GM19025 (cell line): ENCODE measurements around the gene SSTR3.
"Not testable (repeated sequence)": the region's sequence is repeated elsewhere in the genome, so short reads cannot be mapped to it uniquely, and the experiment has no call there.

Source experiments
- ATAC-seq: cut with Tn5 transposase; IDR thresholded peaks from one replicate; pipeline ENCODE4 v1.9.1; 2021; ENCODE audit warnings: mild to moderate bottlenecking, low read depth, moderate library complexity; ENCODE audit not compliant: unreplicated experiment

Gene SSTR3

DNA sequence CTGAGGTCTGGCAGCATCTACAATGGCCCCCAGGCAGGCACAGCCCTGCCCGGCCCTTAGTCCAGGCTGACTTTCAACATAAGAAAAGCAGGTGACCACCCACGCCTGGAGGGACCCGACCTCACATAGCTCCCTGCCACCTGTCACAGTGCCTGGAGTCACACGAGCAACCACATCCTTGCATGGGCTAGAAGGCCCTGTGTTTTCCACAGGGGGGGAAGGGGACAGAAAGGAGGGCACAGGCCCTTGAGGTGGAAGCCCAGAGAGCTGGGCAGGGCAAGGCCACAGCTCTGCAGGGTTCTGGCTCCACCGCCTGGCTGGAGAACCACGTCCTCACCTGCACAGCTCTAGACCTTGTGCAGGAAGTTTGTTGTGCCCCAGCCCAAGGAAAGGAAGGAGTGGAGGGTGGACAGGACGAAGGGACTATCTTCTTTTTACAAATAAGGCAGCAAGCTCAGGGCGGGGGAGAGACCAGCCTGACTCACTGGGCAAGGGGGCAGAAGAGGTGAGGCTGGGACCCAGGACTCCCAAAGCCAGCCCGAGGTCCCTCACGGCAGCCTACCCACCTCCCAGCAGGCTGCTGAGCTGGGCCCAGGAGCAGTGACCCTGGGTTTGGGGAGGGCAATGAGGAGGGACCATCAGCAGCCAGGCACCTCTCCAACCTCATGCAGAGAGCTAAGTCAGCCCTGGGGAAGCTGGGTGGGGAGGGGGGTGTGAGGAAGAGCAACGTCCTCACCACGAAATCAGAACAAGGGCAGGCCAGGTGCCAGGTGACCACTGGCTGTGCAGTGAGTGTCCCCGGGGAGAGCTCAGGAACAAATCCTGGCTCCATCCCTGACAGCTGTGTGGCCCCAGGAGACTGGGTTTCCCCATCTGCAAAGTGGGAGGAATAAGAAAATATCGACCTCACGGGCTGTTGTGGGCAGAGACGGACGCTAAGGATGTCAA is 28.6 kb downstream of the SSTR3 start:
- no peak for ATAC-seq

DNA sequence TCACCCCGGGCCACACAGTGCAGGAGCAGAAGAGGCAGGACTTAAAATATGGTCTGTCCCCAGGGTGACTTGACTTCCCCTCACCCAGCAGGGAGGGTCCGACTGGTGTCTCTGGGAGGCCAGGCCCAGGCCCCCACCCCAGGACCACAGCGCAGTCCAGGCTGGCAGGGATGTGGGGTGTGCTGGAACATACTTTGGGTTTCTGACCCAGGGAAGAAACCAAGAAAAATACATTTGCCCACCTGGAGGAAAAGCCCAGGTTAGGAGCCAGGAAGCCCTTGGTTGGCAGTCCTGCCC is 29.4 kb downstream of the SSTR3 start:
- ATAC-seq: no peak

DNA sequence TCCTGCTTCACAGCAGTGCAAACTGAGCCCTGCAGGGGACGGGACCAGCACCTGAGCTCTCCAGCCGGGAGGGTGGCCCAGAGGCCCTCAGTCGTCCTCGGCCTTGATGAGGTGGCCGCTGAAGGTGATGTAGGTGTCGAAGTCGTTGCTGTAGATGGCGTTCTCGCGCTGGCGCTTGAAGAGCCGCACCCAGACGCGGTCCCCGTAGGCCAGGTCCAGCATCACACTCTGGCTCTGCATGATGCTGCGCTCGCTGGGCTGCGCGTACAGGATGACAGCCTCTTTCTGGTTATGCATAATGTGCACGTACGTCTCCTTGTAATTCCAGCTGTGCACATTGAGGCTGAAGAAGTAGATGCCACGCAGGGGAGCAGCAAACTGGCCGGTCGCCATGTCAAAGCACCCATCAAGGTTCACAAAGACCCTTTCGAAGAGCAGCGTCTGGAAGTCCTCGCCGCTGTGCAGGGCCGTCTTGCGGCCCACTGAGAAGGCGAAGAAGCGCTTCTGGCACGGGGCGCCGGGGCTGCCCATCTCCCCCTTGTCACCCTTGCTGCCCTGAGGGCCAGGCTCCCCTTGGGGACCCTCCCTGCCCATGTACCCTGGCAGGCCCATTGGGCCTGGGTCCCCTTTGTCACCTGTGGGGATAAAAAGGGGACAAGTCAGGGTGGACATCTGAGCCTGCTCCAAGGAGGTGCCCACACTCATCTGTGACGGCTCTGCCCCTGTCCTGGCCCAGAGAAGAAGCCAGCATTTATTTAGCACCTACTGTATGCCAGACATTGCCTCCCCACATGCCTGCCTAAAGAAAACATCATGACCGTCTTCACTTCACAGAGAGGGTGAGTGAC is 30.0 kb downstream of the SSTR3 start:
- no peak for ATAC-seq

DNA sequence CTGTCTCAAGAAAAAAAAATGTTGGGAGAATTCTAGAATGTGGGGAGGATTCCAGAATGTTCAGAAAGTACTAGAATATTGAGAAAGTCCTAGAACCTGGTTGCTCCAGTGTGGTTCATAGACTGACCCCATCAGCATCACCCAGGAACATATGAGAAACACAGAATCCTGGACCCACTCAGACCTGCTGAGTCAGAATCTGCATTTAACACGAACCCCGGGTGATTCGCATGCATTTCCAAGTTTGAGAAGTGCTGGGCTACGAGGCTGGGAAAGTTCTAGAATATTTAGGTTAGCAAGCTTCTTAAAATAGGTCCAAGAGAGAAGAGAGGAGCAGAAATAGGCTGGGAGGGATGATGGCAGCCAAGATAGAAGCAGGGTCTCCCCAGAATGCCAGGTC is 30.6 kb downstream of the SSTR3 start:
- ATAC-seq: no peak

DNA sequence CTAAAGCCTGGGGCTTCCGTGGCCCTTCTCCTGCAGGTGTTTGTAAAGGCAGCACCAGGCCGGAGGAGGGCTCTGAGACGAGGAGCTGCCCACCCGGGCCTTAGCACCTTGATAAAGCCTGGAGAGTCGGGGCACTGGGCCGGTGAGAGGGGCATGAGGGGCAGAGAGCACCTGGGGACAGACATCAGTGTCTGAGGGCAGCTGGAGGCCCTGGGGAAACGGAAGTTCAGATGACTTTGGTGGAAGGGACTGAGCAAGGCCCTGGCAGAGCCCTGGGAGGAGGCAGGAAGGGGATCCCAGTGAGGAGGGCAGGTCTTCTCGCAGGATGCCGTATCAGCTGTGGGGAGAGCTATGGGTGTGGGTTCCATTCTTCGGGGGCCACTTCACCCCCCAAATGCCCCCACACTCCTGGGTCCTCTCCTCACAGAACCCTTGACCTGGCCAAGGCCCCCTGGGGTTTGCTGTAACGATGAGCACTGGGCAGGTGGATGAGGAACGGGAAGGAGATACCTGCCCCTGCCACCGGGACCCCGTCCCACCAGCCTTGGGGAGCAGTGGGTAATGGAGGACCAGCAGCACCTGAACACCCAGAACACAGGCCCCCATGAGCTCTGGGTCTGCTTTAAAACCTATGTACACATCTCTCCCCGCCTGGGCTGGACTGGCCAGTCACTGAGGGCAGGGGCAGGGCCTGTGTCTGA is 31.6 kb downstream of the SSTR3 start:
- ATAC-seq: no peak

DNA sequence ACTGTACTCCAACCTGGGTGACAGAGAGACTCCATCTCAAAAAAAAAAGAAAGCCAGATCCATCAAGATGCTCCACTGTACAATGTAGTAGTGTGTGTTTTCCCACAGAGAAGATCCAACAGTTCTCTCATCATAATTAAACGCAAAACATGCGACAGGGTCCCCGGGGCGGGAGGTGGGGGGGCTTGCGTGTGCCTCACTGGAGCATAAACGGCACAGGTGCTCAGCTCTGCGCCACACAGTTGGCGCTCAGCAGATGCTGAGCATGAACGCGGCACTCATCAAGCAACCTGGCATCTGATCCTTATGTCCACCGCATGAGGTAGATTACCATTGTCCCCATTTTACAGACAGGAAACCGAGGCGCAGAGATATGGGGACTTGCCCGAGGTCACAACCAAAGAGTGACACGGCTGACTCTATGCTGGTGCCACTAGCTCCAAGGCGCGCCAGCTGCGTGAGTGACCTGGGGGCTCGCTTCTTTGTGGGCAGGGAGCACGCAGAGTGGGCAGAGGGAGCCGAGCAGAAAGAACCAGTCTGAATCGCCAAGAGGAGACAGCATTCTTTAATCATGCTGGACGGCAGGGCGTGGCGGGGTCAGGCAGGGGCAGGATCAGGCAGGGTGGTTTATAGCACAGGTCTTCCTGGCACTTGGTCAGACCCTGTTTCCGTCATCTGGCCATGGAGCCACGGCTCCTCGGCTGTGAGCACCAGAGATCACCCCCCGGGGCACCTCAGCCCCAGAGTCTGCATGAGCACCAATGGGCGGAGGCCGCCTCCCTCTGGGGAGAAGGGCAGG is 32.5 kb downstream of the SSTR3 start:
- ATAC-seq: no peak

DNA sequence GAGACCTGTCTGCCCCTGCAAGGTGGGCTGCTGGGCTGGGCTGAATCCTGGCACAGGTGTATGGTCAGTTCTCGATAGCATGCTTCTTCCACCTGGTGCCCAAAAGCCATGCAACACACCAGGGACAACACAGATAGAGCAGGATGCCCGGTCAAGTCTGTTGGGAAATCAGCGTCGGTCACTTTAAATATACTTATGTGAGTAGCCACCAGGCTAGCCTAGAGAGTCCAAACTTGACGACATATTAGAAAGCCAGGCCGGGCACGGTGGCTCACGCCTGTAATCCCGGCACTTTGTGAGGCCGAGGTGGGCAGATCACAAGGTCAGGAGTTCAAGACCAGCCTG is 33.2 kb downstream of the SSTR3 start:
- no peak for ATAC-seq

DNA sequence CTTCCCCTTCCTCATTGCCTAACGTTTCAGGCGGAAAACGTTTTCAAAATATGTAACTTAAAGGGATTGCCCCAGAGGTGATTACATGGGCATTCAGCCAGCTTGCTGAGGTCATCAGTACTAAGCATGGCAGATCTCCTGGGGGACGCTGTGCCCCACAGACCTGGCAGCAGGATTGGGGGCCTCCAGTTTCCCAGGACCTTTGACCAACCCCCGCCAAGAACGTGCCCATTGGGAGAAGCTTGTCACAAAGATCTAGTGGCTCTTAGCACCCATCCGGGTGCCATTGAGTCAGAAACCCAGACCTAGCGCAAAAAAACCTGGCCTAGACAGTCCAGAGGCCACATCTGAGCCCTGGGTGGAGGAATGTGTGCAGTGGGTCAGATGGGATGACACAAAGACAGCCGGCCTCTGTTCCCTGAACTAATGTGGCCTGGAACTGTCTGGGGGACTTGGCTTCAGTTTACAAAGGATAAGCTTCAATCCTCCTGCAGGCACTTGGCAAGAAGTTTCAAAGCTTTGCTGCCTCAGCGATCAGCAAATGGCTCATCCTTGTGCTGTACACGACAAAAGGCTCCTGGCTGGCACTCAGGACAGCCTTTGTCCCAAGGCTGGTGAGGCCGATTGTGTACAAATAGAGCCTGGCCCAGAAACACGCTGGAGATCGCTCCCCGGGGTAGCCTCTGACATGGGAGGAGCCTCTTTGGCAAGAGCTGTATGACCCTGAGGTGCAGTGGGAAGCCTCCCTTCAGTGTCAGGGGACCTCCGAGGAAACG is 33.7 kb downstream of the SSTR3 start:
- no peak for ATAC-seq

DNA sequence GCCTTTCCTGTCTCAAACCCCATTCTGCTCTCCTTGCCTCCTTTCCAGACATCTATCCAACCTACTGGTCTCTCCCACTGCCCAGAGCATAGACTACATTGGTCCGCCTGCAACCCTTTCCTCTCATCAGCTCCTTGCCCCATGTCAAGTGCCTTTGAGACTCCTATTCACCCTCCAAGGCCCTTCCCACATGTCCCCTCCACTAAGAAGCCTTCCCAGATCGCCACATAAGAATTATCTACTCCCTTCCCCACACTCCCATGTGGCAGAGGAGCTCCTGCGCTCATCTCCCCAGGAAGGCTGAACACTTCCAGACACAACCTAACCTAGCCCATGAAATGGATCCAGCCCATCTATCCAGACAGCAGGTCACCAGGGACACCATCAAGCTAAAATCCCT is 34.5 kb downstream of the SSTR3 start:
- no peak for ATAC-seq

DNA sequence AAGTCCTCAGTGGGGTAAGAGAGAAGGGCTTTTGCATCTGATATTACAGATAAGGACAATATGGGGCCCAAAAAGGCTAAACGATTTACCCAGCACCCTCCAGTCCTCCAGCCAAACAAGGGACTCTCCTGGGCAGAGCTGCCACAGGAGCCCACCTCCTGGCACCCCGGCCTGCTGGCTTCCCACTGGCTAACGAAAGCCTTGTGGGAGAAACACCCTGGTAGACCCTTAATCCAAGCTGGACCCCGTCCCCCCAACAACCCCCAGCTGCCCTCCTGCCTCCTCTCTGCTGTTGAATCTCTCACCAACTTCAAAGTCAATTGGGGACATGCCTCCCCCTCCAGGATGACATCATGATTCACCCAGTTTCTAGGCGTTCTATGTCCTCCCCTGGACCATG is 35.1 kb downstream of the SSTR3 start:
- ATAC-seq: no peak

DNA sequence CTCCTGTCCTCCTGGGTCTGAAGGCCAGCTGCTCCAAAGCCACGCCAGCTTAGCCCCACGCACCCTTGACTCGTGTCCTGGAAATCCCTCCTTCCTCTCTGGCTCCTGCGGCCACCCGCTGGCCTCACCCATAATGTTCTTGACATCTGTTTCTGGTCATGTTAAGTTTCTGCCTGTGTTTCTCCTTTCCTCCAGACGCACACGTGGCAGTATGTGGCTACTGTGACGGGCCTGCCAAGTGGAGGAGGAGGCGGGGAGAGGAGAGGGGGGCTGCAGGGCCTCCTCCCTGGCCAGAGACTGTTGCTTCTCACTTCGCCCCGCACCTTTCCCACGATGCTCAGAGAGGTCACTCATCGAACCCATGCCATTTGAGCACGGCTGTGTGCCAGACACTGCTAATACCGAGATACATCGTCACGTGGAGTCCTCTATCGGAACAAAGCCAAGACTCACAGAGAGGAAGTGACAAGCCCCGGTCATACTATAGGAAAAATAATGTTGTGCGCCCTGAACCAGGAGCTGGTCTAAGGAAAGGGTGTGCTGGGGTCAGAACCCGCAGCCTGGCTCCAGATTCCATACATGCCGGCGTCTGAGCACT is 35.7 kb downstream of the SSTR3 start:
- ATAC-seq: no peak

DNA sequence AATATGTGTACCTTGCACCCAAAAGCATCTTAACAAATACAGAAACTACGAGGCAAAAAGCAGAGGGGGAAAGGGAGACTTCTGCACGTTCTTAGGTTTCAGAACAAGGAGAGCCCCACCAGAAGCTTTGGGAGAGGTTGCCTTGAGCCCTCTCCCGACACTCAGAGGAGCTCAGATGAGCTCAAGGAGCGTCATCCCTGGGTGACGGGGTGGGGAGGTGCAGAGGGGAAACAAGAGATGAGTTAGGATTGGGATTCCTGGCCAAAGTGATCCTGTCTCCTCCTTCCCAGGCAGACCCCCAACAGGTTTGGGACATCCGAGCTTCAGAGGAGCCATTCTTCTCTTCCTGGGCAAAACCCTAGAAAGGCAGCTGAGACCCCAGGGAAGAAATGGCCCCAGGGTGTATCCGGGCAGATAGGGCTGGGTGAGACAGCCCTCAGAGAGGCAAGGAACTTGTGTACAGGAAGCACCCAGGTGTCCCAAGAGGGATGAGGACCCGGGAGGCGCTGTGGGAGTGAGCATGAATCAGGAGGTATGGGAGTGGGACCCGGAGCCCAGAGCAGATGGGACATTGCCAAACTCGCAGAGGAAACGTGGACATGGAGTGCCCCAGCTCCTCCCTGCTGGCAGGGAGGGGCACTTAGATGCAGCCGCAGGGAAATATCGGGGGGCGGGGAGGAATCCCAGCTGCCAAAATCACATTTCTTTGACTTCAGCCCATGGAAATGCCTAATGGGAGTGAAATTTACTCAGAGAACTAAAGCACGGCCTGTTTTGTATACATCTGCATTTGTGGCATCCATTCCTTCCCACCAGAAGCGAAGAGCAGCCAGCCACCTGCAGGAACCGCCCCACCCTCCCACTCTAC is 36.6 kb downstream of the SSTR3 start:
- ATAC-seq: no peak

DNA sequence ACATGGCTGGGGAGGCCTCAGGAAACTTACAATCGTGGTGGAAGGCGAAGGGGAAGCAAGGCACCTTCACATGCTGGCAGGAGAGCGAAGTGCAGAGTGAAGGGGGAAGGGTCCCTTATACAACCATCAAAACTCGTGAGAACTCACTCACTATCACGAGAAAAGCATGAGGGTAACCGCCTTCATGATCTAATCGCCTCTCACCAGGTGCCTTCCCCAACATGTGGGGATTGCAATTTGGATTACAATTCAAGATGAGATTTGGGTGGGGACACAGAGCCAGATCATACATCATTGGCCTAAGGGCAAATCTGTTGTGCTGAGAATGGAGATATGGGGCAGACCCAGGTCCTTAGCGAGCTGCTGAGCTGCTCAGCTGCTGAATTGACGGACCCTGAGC is 37.3 kb downstream of the SSTR3 start:
- no peak for ATAC-seq

DNA sequence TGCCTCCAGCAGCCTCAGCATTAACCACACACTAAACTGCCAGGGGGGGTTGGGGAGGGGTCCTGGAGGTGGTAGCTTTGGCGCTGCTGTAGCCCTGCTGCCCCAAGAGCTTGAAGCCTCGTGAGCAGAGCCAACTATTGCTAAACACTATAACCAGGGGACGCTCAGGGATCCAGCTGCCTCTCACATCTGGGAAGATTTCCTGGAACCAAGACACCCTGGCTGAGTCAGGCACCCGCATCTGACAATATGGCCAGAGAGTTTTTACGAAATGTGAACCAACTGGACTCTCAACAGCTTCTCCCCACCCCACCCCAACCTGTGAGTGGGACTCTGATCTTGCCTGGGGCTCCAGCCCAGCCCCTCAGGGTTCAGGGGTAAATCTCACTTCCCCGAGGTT is 38.6 kb downstream of the SSTR3 start:
- no peak for ATAC-seq

DNA sequence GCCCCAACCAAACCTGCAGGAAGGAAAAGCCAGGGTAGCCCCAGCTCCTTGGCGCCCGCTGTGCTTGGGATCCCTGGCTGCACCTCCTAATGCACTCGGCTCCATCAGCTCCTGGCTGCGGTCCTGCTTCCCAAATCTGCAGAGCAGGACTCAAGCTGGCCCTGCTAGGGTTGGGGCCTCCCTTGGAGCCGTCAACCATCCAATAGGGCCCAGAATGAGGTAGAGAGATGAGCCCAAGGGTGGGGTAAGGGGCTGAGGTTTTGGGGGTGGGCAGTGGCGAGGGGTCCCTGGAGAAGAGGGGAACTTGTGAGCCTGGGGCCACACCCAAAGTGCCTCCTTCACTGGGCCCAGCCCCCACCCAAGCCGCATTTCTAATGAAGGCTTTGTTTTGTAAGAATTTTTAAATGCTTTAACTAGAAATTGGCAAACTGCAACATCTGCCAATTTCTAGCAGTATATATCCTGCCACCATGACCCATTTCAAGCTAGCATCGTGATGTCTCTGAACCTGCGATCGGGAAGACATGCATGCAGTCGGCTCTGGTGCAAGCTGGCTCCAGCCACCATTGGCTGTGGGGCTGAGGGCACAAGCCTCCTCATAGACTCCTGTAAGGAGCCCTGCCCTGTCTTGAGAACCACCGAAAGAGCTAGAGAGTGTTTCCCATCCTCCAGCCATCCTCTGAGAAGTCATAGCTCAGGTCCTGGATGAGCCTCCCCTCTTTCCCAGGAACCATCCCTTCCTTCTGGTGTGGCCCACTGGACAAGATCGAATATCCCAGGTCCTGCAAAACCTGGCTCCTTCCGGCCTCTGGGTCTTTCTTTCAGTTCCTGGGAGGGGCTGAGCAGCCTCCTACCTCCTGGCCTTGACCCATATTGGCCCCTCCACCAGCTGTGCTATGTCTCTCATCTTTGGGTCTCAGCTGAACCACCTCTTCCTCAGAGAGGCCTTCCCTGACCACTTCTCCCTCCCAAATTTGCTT is 39.7 kb downstream of the SSTR3 start:
- no peak for ATAC-seq

DNA sequence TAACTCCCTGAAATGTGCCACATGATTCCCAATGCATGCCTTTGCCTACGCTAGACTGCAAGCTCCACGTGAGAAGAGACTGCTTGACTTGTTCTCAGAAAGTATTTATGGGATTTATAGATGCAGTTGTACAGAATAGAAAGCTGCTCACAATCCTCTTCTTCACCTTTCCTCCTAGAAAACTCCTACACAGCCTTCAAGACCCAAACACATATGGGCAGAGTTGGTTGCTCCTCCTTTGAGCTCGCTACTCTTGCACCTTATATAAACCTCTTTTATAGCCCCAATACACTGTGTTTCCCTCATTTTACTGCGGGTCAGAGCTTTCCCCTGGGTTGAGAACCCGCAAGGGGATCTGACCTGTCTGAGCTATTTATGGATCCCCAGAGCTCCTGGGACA is 40.6 kb downstream of the SSTR3 start:
- no peak for ATAC-seq

DNA sequence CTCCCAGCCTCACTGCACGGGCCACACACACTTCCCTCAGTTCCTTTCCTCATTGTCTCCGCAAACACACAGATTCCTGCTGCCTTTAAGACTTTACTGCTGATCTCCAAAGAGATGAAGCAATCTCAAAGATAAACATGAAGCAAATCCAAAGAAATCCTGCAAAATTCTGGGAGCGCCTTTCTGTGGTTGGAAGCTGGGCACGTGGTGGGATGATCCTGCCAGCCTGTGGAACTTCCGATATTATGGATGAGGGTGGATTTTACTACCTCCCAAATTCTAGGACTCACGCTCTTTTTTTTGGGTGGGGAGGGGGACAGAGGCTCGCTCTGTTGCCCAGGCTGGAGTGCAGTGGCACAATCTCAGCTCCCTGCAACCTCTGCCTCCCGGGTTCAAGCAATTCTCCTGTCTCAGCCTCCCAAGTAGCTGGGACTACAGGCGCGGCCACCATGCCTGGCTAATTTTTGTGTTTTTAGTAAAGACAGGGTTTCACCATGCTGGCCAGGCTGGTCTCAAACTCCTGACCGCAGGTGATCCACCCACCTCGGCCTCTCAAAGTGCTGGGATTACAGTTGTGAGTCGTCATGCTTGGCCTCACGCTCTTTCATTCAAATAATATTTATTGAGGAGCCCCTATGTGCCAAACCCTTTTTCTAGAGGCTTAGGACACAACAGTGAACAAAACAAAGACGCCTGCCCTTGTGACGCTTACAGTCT is 41.4 kb downstream of the SSTR3 start:
- ATAC-seq: not testable (repeated sequence)
